CD4-positive, alpha-beta T cell treated with Interleukin-21 for 1 hour (primary cell): ENCODE results near the gene PIMREG.

Experiments
- DNase-seq: peaks from one replicate; pipeline ENCODE4 v3.0.0-alpha.2; 2020

The PIMREG gene

GRCh38 chr17:6462692-6463091 lies 18.4 kb downstream of the PIMREG start:
- DNase-seq: no peak

DNA sequence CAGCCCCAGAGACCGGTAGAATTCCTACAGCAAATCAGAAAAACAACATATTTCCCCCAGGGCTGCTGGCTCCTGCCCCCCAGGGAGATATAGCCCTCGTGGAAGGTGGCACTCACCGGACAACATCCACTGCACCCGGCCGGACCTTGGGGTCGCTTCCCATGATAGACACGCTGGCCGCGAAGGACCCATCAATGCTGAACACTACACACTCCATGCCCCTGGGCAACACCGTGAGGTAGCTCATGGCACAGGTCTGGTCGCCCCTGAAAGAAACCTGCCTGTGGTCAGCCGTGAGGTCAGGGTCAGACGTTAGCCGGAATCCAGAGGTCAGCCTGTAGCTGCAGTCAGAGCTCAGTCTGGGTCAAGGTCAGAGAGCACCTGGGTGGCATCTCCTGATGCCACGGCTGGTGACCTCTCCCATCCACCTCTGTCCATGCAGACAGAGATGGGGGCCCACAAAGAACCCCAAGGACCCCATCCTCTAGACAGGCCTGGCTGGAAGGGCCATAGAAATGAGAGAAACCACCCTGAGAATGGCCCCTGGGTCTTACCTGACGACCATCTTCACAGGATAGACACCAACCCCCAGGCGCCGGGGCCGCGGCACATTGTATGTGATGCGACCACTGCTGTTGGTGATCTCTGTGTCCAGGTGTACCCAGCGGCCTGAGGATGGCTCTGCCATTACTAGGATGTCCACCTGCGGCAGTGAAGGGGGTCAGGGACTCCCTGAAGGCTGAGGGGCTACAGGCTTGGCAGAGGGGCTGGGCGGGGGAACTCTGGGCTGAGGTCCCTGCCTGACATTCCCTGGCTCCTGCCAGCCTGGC lies 19.6 kb downstream of the PIMREG start:
- no peak for DNase-seq

DNA sequence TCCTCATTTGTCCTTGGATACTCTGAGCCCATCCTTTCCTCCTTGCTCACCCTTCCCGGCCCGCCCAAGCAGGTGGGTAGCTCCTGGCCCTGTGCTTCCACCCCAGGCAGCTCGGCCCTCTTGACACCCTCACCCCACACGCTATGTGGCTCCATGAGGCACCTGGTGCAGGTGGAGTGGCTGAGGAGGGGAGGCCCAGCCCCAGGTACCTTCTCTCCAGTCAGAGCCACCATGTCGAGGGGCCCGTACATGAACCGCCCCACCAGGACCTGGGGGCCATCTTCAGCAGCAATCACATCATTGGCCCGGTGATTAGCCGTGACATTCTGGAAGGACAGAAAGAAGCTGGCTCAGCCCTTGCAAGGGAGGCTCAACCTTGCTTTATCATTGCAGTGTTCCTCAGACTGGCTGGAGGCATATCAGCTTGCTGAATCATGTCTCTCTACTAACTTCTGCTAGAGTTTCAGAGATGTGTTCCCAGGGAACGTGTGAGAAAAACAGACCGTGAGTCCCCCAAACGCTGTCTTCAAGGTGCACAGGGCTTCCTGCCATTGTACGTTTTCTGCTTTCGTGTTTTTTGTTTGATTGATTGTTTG lies 20.3 kb downstream of the PIMREG start:
- no peak for DNase-seq

GRCh38 chr17:6465206-6466003 lies 21.1 kb downstream of the PIMREG start:
- DNase-seq: no peak

DNA sequence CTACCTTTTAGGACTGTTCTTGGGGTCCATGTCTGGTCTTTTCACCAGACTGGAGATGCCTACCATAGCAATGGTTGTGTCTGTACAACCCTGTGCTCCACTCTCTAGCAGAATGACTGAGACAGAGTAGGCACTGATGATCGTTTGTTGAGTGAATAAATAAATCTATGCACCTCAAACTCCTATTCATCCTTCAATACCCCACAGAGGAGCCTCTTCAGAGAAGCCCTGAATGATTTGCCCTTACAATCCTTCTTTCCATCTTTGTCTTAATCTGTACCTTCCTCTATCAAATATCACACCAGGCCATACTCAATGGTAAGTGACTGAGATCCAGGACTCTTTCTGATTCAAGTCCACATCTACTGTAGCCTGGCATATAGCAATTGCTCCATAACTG lies 23.3 kb downstream of the PIMREG start:
- DNase-seq: no peak

DNA sequence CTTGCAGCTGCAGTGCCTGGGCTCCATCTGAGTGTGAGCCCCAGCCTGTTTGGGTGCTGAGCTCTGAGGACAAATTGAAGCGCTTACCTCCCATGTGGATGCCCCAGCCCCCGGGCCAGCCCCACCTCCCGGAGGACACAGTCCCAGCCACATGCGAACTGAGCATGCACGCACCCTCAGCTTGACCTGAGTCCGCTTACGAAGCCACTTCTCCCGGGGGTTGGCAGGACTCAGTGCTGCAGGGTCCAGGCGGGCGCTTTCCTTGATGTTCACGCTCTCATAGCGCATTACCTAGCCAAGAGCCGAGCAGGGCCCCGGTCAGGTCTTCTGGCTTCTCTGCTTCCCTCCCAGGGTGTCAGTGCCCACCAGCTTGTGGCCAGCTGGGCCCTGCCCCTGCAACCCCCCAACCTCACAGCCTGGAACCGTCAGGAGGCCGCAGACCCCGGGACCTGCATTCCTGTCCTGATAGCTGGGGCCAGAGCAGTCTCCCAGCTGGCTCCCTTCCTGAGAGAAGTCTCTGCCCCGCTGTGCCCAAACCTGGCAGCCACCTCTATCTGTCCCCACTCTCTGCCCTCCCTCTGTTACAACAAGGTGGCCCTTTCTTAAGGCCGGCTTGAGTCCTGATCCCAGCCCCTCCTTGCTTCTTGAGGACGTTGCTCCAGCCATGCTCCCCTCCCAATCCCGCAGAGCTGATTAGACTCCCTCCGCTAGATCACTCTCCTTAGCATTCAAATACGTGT lies 24.0 kb downstream of the PIMREG start:
- DNase-seq: no peak

DNA sequence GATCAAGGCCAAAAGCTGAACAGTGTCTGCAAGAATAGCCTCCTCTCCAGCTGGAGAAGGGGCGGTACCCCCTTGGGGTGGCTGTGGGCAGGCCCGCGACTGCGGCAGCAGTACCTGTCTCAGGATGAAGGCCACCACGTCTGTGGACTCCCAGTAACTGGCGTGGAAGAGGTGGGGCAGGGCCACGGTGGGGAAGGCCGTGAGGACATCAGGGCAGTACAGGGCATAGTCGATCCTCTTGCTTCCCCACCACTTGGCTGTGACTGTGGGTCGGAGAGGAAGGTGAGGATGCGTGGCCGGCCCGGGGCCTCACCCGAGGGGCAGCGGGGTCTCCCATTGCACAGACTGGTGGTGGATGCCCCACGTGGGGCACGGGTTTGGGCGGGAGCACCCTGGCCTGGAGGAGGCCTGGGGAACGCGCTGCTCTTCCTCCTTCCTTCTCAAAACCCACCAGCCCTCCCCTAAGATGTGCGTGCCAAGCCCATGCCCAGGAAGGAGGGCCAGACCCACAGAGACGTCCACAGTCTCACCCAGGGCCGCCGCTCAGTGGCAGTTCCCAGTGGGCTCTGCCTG lies 26.0 kb downstream of the PIMREG start:
- no peak for DNase-seq

- DNase-seq: no peak
Measured at GRCh38 chr17:6470751-6471521, 26.7 kb downstream of the PIMREG start.

- DNase-seq: no peak
Measured at GRCh38 chr17:6471531-6472465, 27.5 kb downstream of the PIMREG start.

DNA sequence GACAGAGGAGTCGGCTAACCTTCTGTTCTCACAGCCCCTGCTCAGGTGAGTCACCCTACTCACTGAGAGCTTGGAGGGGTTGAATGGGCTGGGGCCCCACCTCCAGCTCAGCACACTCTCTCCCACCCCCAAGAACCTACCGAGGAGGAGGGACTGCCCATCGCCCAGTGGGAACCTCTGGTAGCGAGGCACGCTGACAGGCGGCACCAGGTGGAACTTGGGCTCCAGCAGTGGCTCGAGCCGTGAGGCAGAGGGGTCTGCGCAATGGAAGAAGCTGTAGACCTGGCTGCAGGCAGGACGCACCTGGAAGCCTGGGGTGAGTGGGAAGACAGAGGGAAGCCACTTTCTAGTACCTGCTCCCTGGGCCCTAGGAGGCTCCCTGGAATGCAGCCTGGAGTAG lies 28.3 kb downstream of the PIMREG start:
- no peak for DNase-seq

DNA sequence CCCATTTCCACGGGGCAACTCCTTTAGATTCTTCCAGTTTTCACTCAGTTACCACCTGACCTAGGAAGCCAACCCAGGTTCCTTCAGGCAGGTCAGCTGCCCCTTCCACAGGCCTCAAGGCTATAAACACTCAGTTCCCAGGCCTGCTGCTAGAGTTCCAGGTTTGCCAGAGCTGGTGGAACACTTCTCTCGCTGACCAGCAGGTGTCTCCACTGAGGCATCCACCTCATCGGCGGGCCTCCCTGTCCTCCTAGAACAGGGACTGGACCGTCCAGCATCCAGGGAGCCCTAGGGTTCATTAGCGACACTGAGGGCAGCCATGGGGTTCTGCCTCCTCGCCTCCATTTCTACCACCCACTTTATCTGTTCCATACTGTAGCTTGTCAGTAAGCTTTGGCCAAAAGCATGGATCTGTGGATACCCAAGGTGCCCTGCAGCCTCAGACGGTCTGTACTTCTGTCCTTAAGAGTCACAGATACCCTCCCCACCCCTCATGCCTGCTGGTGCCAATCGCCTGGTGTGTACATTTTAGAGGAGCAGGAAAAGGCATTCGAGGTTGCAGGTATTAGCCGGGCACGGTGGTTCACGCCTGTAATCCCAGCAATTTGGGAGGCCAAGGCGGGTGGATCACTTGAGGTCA lies 29.0 kb downstream of the PIMREG start:
- DNase-seq: peak; percentile 65

DNA sequence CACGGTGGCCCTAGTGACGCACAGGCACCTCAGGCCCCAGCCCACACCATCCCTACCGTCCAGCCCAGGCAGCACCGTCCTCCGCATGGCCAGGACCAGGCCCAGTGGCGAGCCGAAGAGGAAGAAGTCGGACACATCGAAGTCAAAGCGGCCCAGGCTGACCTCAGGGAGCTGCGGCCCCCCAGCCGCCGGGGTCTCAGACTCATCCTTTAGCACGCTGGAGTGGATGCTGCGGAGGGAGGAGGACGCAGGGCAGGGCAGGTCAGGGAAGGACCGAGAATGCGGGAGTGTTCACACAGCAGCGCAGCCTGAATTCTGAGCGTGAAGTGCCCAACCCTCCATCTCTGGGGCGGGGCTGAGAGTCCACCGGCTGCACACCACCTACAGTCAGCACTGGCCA lies 30.1 kb downstream of the PIMREG start:
- DNase-seq: no peak

DNA sequence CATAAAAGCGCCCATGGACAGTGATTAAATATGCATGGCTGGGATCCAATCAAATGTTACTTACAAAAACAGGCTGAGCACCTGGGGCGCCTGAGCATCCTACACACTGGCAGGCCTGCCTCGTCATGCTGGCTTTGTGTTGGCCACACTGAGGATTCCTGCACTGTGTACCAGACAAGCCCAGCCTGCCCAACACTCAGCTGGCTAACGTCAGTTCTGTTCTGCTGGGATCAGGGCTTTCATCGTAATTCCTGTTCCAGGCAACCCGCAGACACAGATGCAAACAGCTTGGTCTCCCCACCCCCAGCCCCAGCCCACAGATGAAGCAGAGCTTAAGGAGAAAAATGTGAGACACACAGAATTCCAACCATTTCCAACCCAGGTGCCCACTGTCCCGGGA lies 30.7 kb downstream of the PIMREG start:
- DNase-seq: no peak

- no peak for DNase-seq
Measured at GRCh38 chr17:6475411-6475810, 31.2 kb downstream of the PIMREG start.

GRCh38 chr17:6476076-6476809 lies 32.0 kb downstream of the PIMREG start:
- no peak for DNase-seq

- no peak for DNase-seq
Measured at GRCh38 chr17:6476810-6477179, 32.5 kb downstream of the PIMREG start.

GRCh38 chr17:6477831-6478383 lies 33.7 kb downstream of the PIMREG start:
- no peak for DNase-seq

DNA sequence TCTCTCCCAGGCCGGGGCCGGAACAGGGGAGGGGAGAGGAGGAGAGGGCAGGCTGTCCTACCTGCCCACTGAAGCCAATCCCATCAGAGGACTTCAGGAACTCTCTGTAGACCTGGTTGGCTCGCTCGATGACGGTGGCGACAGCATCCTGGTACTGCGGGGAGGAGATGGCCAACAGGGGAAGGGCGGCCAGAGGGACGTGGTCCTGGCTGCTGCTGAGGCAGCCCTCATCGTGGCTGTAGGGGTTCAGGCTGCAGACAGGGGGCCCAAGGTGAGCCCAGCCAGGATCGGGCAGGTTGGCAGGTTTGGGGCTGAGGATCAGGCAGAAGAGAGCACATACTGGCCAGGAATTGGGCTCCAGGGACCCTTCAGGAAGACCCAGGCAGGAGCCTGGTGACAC lies 34.2 kb downstream of the PIMREG start:
- DNase-seq: no peak

DNA sequence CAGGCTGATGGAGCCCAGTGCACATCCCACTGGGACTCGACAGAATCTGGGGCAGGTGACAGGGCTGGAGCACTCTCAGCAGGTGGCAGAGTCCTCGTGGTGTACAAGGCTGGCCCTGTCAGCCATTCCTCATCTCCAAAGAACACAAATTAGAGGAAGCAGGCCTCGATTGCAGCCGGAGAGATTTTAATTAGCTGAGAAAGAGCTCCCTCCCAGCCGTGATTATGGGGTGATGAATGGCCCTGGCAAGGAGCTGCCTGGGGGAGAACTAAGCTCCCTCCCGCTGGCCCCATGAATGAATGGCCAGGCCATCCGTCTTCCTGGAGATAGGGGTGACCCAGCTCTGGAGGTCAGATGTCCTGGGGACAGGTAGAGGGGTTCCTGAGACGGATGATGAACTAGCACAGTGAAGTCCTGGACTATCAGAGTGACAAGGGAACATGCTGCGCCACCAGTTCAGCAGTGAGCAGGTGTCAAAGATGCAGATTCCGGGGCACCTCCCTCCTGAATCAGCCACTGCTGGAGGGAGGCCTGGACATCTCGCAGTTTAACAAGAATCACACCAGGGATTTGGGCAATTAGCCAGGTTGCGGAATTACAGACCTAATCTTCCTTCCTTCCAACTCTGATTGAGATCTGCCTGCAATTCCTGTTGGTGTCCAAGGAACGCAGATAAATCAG lies 35.5 kb downstream of the PIMREG start:
- no peak for DNase-seq
